Kidney (tissue), 14 donors: ENCODE results near the gene FNBP1. TPM values are rescaled to one million over a fixed set of nuclear protein-coding genes. Genes with fewer than 3 reads are reported as not detected.
A peak's percentile ranks its signal among the peaks of the same experiment; 100 is the strongest.

ENCODE experiments used
- DNase-seq, 5 donors: peaks; one replicate each; pipeline ENCODE4 v3.0.0-alpha.2; 2013 to 2020
- FAIRE-seq: peaks from 2 replicates; lab custom pipeline; 2012; peaks lifted over from hg19 to GRCh38; lab: Jason Lieb, UNC
- H3K27ac ChIP-seq, 2 donors: one replicate each; pipeline ENCODE4 v1.7.0; 2013; ENCODE audit warnings: low read depth in 2 of 2, low read length in 2 of 2, inconsistent platforms in 1 of 2
- H3K27me3 ChIP-seq: one replicate; pipeline ENCODE4 v1.7.1; 2013; ENCODE audit warnings: low read length, inconsistent platforms; ENCODE audit not compliant: control insufficient read depth, insufficient read depth
- H3K36me3 ChIP-seq, 3 donors: one replicate each; pipeline versions ENCODE4 v1.7.0 to v1.7.1; 2013; ENCODE audit warnings: low read length in 3 of 3, control low read depth in 1 of 3, inconsistent platforms in 1 of 3; ENCODE audit not compliant: insufficient read depth in 3 of 3, control insufficient read depth in 2 of 3
- H3K4me1 ChIP-seq, 3 donors: one replicate each; pipeline versions ENCODE4 v1.7.0 to v1.7.1; 2013; ENCODE audit warnings: low read length in 3 of 3, inconsistent platforms in 1 of 3, low read depth in 1 of 3; ENCODE audit not compliant: control insufficient read depth in 2 of 3, insufficient read depth in 2 of 3
- H3K4me3 ChIP-seq, 3 donors: one replicate each; pipeline versions ENCODE4 v1.7.0 to v1.8.1; 2013; ENCODE audit warnings: low read length in 3 of 3, control low read depth in 1 of 3, inconsistent platforms in 1 of 3
- H3K9ac ChIP-seq, 3 donors: one replicate each; pipeline versions ENCODE4 v1.7.0 to v1.7.1; 2013; ENCODE audit warnings: low read length in 3 of 3, control low read depth in 1 of 3, inconsistent platforms in 1 of 3
- H3K9me3 ChIP-seq, 3 donors: one replicate each; pipeline versions ENCODE4 v1.7.0 to v1.7.1; 2013; ENCODE audit warnings: low read length in 3 of 3, control low read depth in 1 of 3, inconsistent platforms in 1 of 3; ENCODE audit not compliant: control insufficient read depth in 2 of 3, insufficient read depth in 1 of 3
- CTCF ChIP-seq: IDR thresholded peaks from 3 replicates; pipeline ENCODE4 v1.5.1; 2012; ENCODE audit warnings: mild to moderate bottlenecking, moderate library complexity, borderline replicate concordance; ENCODE audit not compliant: insufficient read depth; ENCODE audit errors: extremely low read depth
- intact Hi-C: fragments of 100-400 bp; cut with DNase I; formaldehyde crosslinking; loops from one replicate; pipeline ENCODE4 v1.11.1; 2022
- polyA plus RNA-seq: library from polyadenylated mRNA; stranded (reverse); fragments of 350-450 nt; fragmentation: Illumina TruSeq; extraction: RNeasy Lipid Tissue Mini Kit (QIAGEN cat#74804); gene quantifications from one replicate; pipeline ENCODE4 v1.2.3, GENCODE V29; 2014; ENCODE audit warnings: low read depth, low replicate concordance; ENCODE audit not compliant: insufficient read depth
- total RNA-seq: library from RNA; stranded (reverse); fragmentation: NEBNext Ultra II Directional; extraction: Animal tissue kit (Norgen Biotek cat#: 25700); gene quantifications from one replicate; pipeline ENCODE4 v1.2.1, GENCODE V29; 2021
- donor health status: control.
- donor health status: control.
- donor health status: control.
- donor health status: control.
- donor health status: control.
- donor health status: DM: yes; HTN: yes; CAD: no.
- donor health status: Normal renal cell carcinoma (clear cell type).

FNBP1 gene
- total and polyA plus RNA-seq, 2 donors from 2014 or later, result 9.7 to 51.7 TPM

- TF ChIP-seq CTCF, result no peak
- FAIRE-seq (no peak), DNase-seq (no peak)
Measured at GRCh38 chr9:129851821-129852220, 191.2 kb downstream of the FNBP1 start.

GRCh38 chr9:129850821-129851550 lies 192.0 kb downstream of the FNBP1 start:
- no peak for TF ChIP-seq CTCF
- peaks cover 0 to 7% (median 2%) of the 10 kb centered on the region in 3 donors for H3K4me1 ChIP-seq
- no peak overlapping the region for H3K9ac ChIP-seq
- FAIRE-seq (no peak), DNase-seq (peak in 2 of 5 donors; percentile 16 to 37)
- H3K27ac ChIP-seq, result peak overlapping the region; percentile 52 to 69
- intact Hi-C loops, result no loop called here
- no peak overlapping the region for H3K4me3 ChIP-seq
- no peaks in the 10 kb centered on the region for H3K9me3 ChIP-seq
- no peaks in the 10 kb centered on the region for H3K27me3 ChIP-seq
- peaks cover 7 to 30% (median 25%) of the 10 kb centered on the region in 3 donors for H3K36me3 ChIP-seq

More at GRCh38 chr9:129851821-129852220, 191.2 kb downstream of the FNBP1 start:
- Histone ChIP-seq H3K4me1 (peaks cover 0 to 7% (median 2%) of the 10 kb centered on the region in 3 donors), H3K27ac (no peak overlapping the region), H3K4me3 (no peak overlapping the region), H3K9me3 (no peaks in the 10 kb centered on the region), H3K27me3 (no peaks in the 10 kb centered on the region), H3K36me3 (peaks cover 7 to 37% (median 25%) of the 10 kb centered on the region in 3 donors), H3K9ac (no peak overlapping the region)
- intact Hi-C loops, result no loop called here

GRCh38 chr9:129849901-129850300 lies 193.1 kb downstream of the FNBP1 start:
- intact Hi-C loops, result no loop called here
- Histone ChIP-seq H3K4me1 (peaks cover 0 to 7% (median 2%) of the 10 kb centered on the region in 3 donors), H3K27me3 (no peaks in the 10 kb centered on the region), H3K9me3 (no peaks in the 10 kb centered on the region), H3K36me3 (peaks cover 7 to 25% (median 22%) of the 10 kb centered on the region in 3 donors), H3K9ac (no peak overlapping the region), H3K4me3 (no peak overlapping the region), H3K27ac (peak overlapping the region in 1 of 2 donors; percentile 52)
- DNase-seq (no peak), FAIRE-seq (no peak)
- no peak for TF ChIP-seq CTCF
